Measurements from ENCODE around the gene CYB561. TPM values are rescaled to one million over a fixed set of nuclear protein-coding genes. Genes with fewer than 3 reads are reported as not detected.

The CYB561 gene
- total and polyA plus RNA-seq, 9 of the 15 experiments (the other 6 are each of a cell fraction or from before 2014, with no cell fraction given) = 4.0 to 30.8 (median 17.4) TPM

- TF ChIP-seq, protein P1, sequence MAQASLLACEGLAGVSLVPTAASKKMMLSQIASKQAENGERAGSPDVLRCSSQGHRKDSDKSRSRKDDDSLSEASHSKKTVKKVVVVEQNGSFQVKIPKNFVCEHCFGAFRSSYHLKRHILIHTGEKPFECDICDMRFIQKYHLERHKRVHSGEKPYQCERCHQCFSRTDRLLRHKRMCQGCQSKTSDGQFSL (CRISPR knock-in tag; IDR thresholded peaks at IDR 0.05) = no peak
- TF ChIP-seq, protein P1 (tag; IDR thresholded peaks at IDR 0.05) = no peak
- no peak for TF ChIP-seq PPARD (CRISPR knock-in tag; IDR thresholded peaks at IDR 0.05)
- no peak for TF ChIP-seq HNRNPUL1 (IDR thresholded peaks at IDR 0.05; ENCODE audit: low read length)
- TF ChIP-seq KLF13 (tag; IDR thresholded peaks at IDR 0.05; ENCODE audit: borderline replicate concordance, low read depth) = no peak
- peak; percentile 1; the same call in 1 of the 2 replicates for TF ChIP-seq EP300 (IDR thresholded peaks at IDR 0.05; ENCODE audit: low read length)
- no peak for TF ChIP-seq ELK3 (CRISPR knock-in tag; IDR thresholded peaks at IDR 0.05)
- TF ChIP-seq GABPA (tag; conservative IDR thresholded peaks at IDR 0.05; ENCODE audit: low read depth) = no peak; the same call in 1 of the 2 replicates
- TF ChIP-seq ZNF79 (CRISPR knock-in tag; IDR thresholded peaks at IDR 0.05; ENCODE audit: low read depth) = peak; percentile 66; the same call in 1 of the 2 replicates
- TF ChIP-seq TCFL5 (CRISPR knock-in tag; conservative IDR thresholded peaks at IDR 0.05) = no peak
- TF ChIP-seq MAFF (IDR thresholded peaks at IDR 0.05; ENCODE audit: low read length) = no peak
- TF ChIP-seq ETV1 (tag; conservative IDR thresholded peaks at IDR 0.05; ENCODE audit: low read depth) = peak; percentile 79
- no peak for TF ChIP-seq SRSF1 (IDR thresholded peaks at IDR 0.05; ENCODE audit: low read depth, low read length)
- TF ChIP-seq SLC30A9 (CRISPR knock-in tag; IDR thresholded peaks at IDR 0.05) = no peak
- TF ChIP-seq ZNF431 (CRISPR knock-in tag; IDR thresholded peaks at IDR 0.05) = no peak
- TF ChIP-seq SRF (CRISPR knock-in tag; IDR thresholded peaks at IDR 0.05) = no peak
- TF ChIP-seq ZNF146 (CRISPR knock-in tag; IDR thresholded peaks at IDR 0.05; ENCODE audit: unreplicated experiment) = no peak
- TF ChIP-seq ZBTB12 (CRISPR knock-in tag; IDR thresholded peaks at IDR 0.05) = no peak; the same call in 1 of the 2 replicates
- TF ChIP-seq ELF1 (tag; IDR thresholded peaks at IDR 0.05) = peak; percentile 66
- no peak for TF ChIP-seq MTF1 (CRISPR knock-in tag; IDR thresholded peaks at IDR 0.05; ENCODE audit: borderline replicate concordance)
- no peak for TF ChIP-seq ELK1 (CRISPR knock-in tag; IDR thresholded peaks at IDR 0.05)
- no peak for TF ChIP-seq RHOXF2B (CRISPR knock-in tag; conservative IDR thresholded peaks at IDR 0.05)
Measured at GRCh38 chr17:63446753-63447470, 806 bp upstream of the CYB561 start (continued).
